Gastrocnemius medialis (tissue), 4 donors: Measurements from ENCODE around the gene ZNF710. TPM values are rescaled to one million over a fixed set of nuclear protein-coding genes. Genes with fewer than 3 reads are reported as not detected.

Source experiments
- ATAC-seq, 2 donors: fragments of 150-250 bp; one replicate each; pipeline ENCODE4 v1.9.1; 2016
- DNase-seq, 2 donors: peaks; one replicate each; pipeline ENCODE4 v3.0.0-alpha.2; 2019
- H3K27ac ChIP-seq, 4 donors: fragments of 200-600 bp; sonication (generic); 1 replicate in 1 of 4; 2 replicates in 3 of 4; pipeline ENCODE4 v1.5.1; 2016 to 2018; ENCODE audit warnings: mild to moderate bottlenecking in 2 of 4, moderate library complexity in 1 of 4
- H3K27me3 ChIP-seq, 3 donors: fragments of 200-600 bp; sonication (generic) in 2 of 3; 1 replicate in 1 of 3; 2 replicates in 2 of 3; pipeline versions ENCODE4 v1.5.1 to v1.6.0; 2016 to 2019; ENCODE audit warnings: mild to moderate bottlenecking in 1 of 3, moderate library complexity in 1 of 3
- H3K36me3 ChIP-seq, 2 donors: fragments of 200-600 bp; sonication (generic) in 1 of 2; one replicate each; pipeline ENCODE4 v1.5.1; 2017 to 2018
- H3K4me1 ChIP-seq, 2 donors: fragments of 200-600 bp; sonication (generic) in 1 of 2; one replicate each; pipeline ENCODE4 v1.5.1; 2016 to 2017; ENCODE audit warnings: mild to moderate bottlenecking in 2 of 2
- H3K4me3 ChIP-seq, 4 donors: fragments of 200-600 bp; sonication (generic) in 3 of 4; 1 replicate in 1 of 4; 2 replicates in 3 of 4; pipeline ENCODE4 v1.5.1; 2016 to 2019; ENCODE audit warnings: mild to moderate bottlenecking in 2 of 4
- H3K9me3 ChIP-seq, 3 donors: fragments of 200-600 bp; sonication (generic) in 2 of 3; 1 replicate in 1 of 3; 2 replicates in 2 of 3; pipeline ENCODE4 v1.5.1; 2016 to 2019
- CTCF ChIP-seq, 5 experiments: fragments of 450-650 bp in 3 of 5; fragments of 200-600 bp in 2 of 5; sonication (generic) in 2 of 5; IDR thresholded peaks in 4 of 5; conservative IDR thresholded peaks in 1 of 5; 1 replicate in 4 of 5; 2 replicates in 1 of 5; pipeline ENCODE4 v1.5.1; 2016 to 2019; ENCODE audit warnings: antibody characterized with exemption in 5 of 5, mild to moderate bottlenecking in 3 of 5, moderate library complexity in 3 of 5
- POLR2A ChIP-seq, 2 donors: fragments of 450-650 bp; IDR thresholded peaks; one replicate each; pipeline ENCODE4 v1.6.1; 2017; ENCODE audit warnings: antibody characterized with exemption in 2 of 2, mild to moderate bottlenecking in 2 of 2, moderate library complexity in 2 of 2
- in situ Hi-C, 4 donors: fragments of 200-750 bp; cut with MboI; loops; one replicate each; pipeline versions ENCODE4 v1.15.0 to v1.8.0; 2017; ENCODE audit warnings: low sequenced_read_pairs in 4 of 4
- intact Hi-C: fragments of 100-400 bp; cut with DNase I; formaldehyde crosslinking; loops from one replicate; pipeline ENCODE4 v1.15.1; 2023; ENCODE audit warnings: low total_unique reads
- total RNA-seq, 4 donors: library from RNA; depleted of rRNA; stranded (reverse); fragments of >200 nt; gene quantifications; one replicate each; pipeline versions ENCODE4 v1.1.0 to v1.2.3, GENCODE V29; 2016

ZNF710 gene
- total RNA-seq, 4 donors from 2014 or later: 2.6 to 5.4 (median 3.2) TPM

- in situ Hi-C loops: no loop called here
- ATAC-seq (no peak), DNase-seq (no peak)
- H3K4me3 ChIP-seq: no peak overlapping the region
- intact Hi-C loops: no loop called here
- H3K27me3 ChIP-seq: no peaks in the 10 kb centered on the region
- no peak overlapping the region for H3K27ac ChIP-seq
- TF ChIP-seq POLR2A (IDR thresholded peaks at IDR 0.05) (no peak), CTCF (IDR thresholded peaks at IDR 0.05 in 4 of 5, conservative IDR thresholded peaks at IDR 0.05 in 1 of 5) (no peak)
- no peaks in the 10 kb centered on the region for H3K36me3 ChIP-seq
- peaks cover 5 to 6% of the 10 kb centered on the region in 2 donors for H3K4me1 ChIP-seq
- peaks cover 0 to 9% (median 0%) of the 10 kb centered on the region in 3 donors for H3K9me3 ChIP-seq
These were observed 14.2 kb downstream of the ZNF710 start for GRCh38 chr15:90015294-90015693.

GRCh38 chr15:90015749-90016148 is 14.6 kb downstream of the ZNF710 start:
- in situ Hi-C loops: no loop called here
- intact Hi-C loops: no loop called here
- DNase-seq (no peak), ATAC-seq (no peak)
- Histone ChIP-seq H3K27me3 (no peaks in the 10 kb centered on the region), H3K4me1 (peaks cover 5 to 6% of the 10 kb centered on the region in 2 donors), H3K36me3 (no peaks in the 10 kb centered on the region), H3K9me3 (peaks cover 0 to 9% (median 0%) of the 10 kb centered on the region in 3 donors), H3K27ac (no peak overlapping the region), H3K4me3 (no peak overlapping the region)
- no peak for TF ChIP-seq CTCF (IDR thresholded peaks at IDR 0.05 in 4 of 5, conservative IDR thresholded peaks at IDR 0.05 in 1 of 5)
- no peak for TF ChIP-seq POLR2A (IDR thresholded peaks at IDR 0.05)

- ATAC-seq: no peak
- no peak overlapping the region for H3K27ac ChIP-seq
- H3K36me3 ChIP-seq: no peaks in the 10 kb centered on the region
- in situ Hi-C loops (no loop called here), intact Hi-C loops (no loop called here)
- DNase-seq: no peak
- peaks cover 5 to 6% of the 10 kb centered on the region in 2 donors for H3K4me1 ChIP-seq
- no peak for TF ChIP-seq POLR2A (IDR thresholded peaks at IDR 0.05)
- no peak for TF ChIP-seq CTCF (IDR thresholded peaks at IDR 0.05 in 4 of 5, conservative IDR thresholded peaks at IDR 0.05 in 1 of 5)
- no peaks in the 10 kb centered on the region for H3K27me3 ChIP-seq
- no peak overlapping the region for H3K4me3 ChIP-seq
- H3K9me3 ChIP-seq: peaks cover 0 to 4% (median 0%) of the 10 kb centered on the region in 3 donors
These were observed 15.6 kb downstream of the ZNF710 start for GRCh38 chr15:90016721-90017120.

- no peak overlapping the region for H3K27ac ChIP-seq
- no peak for ATAC-seq
- intact Hi-C loops (no loop called here), in situ Hi-C loops (no loop called here)
- no peaks in the 10 kb centered on the region for H3K9me3 ChIP-seq
- H3K36me3 ChIP-seq: no peaks in the 10 kb centered on the region
- no peak for DNase-seq
- H3K4me3 ChIP-seq: no peak overlapping the region
- TF ChIP-seq CTCF (IDR thresholded peaks at IDR 0.05 in 4 of 5, conservative IDR thresholded peaks at IDR 0.05 in 1 of 5) (no peak), POLR2A (IDR thresholded peaks at IDR 0.05) (no peak)
- H3K27me3 ChIP-seq: no peaks in the 10 kb centered on the region
- peaks cover 5 to 6% of the 10 kb centered on the region in 2 donors for H3K4me1 ChIP-seq
These were observed 17.2 kb downstream of the ZNF710 start for GRCh38 chr15:90018216-90018831.

DNA sequence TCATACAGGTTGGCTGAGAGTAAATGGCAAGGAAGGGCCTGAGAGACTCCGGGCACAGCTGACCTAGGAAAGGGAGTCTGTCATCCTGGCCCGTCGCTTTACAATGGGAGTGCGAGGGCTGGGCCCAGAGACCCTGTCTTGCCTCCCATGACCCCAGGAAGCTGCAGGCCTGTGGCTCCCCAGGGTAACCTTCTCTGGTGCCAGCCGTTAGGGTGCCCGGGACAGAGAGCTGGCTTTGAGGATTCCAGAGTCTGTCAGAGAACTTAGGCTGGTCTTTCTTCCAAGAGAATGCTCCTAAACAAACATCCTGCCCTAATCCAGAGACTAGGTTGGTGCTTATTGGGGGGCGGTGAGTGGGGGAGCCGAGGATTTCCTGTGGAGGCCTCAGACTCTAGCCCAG is 18.5 kb downstream of the ZNF710 start:
- intact Hi-C loops: no loop called here
- H3K36me3 ChIP-seq: no peaks in the 10 kb centered on the region
- peak overlapping the region in 2 of 4 donors; percentile 21 to 37 for H3K27ac ChIP-seq
- DNase-seq (no peak), ATAC-seq (no peak)
- no peaks in the 10 kb centered on the region for H3K27me3 ChIP-seq
- TF ChIP-seq POLR2A (IDR thresholded peaks at IDR 0.05): no peak
- TF ChIP-seq CTCF (IDR thresholded peaks at IDR 0.05 in 4 of 5, conservative IDR thresholded peaks at IDR 0.05 in 1 of 5): no peak
- H3K4me3 ChIP-seq: no peak overlapping the region
- in situ Hi-C loops: no loop called here
- H3K9me3 ChIP-seq: no peaks in the 10 kb centered on the region
- H3K4me1 ChIP-seq: peaks cover 5 to 6% of the 10 kb centered on the region in 2 donors
